Measurements from ENCODE around the gene TFCP2L1.

Gene TFCP2L1

GRCh38 chr2:121213386-121213785 lies 71.6 kb downstream of the TFCP2L1 start:
- DNase-seq: no peak

GRCh38 chr2:121212661-121213325 lies 72.2 kb downstream of the TFCP2L1 start:
- no peak for DNase-seq

- no peak for DNase-seq
These were observed 73.3 kb downstream of the TFCP2L1 start for GRCh38 chr2:121211689-121212151.

- DNase-seq: no peak
These were observed 73.8 kb downstream of the TFCP2L1 start for GRCh38 chr2:121211251-121211650.

DNA sequence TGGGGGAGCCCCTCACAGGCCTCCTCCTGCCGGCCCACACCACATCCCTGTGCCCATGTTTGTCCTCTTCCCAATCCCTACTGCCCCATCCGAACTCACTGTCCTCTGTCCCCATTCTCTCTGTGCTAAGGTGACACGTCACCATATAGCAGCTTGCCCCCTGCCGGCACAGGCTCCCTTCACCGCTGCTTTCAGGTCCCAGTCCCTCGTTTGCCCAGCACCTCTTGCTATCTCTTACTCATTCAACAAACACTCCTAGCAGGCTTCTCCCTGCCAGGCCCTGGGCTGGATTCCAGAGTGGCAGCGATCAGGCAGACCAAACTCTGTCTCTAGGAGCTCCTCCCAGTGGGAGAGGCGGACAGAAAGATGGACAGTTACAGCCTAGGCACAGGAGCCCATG lies 74.3 kb downstream of the TFCP2L1 start:
- no peak for DNase-seq

DNA sequence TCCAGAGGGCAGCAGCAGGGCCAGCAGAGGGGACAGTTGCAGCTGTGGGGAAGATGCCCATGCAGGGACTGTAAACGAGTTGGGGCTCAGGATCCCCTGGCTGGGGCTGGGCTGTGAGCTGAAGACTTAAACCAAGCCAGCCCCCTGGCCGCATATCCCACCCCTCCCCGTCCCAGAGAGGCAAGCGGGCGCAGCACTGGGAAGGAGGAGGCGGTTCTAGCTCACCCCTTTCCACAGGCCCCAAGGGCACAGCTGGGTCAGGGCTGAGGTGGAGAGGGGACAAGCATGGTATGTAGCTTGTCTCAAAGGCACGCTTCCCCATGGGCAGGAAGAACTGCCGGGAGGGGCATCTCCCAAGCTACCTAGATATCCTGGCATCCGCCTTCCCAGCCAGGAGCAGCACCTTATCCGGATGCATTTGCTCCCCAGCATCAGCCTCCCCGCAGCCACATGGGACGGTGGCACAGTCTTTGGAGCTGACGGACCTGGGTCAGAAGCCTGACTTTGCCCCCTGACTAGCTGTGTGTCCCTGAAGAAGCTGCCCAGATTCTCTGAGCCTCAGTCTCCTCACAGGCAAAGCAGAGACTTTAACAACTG lies 75.9 kb downstream of the TFCP2L1 start:
- DNase-seq: no peak

DNA sequence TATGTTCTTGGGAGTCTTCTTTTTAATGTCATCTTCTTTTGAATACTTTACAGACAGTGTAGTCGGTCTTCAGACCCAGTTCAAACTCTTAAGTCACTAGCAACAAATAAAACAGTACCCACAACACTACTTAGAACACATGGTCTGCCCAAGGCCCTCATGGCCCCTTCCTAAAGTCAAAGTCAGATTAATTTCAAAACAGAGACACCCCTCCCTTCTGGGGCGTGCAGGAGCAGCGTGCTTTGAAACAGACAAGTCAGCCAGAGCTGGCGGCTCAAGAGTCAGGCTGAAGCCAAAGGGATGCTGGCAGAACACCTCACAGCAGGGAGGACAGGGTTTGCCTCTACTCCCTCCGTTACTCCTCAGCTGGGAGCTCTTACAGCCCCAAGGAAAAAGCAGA lies 77.5 kb downstream of the TFCP2L1 start:
- no peak for DNase-seq

DNA sequence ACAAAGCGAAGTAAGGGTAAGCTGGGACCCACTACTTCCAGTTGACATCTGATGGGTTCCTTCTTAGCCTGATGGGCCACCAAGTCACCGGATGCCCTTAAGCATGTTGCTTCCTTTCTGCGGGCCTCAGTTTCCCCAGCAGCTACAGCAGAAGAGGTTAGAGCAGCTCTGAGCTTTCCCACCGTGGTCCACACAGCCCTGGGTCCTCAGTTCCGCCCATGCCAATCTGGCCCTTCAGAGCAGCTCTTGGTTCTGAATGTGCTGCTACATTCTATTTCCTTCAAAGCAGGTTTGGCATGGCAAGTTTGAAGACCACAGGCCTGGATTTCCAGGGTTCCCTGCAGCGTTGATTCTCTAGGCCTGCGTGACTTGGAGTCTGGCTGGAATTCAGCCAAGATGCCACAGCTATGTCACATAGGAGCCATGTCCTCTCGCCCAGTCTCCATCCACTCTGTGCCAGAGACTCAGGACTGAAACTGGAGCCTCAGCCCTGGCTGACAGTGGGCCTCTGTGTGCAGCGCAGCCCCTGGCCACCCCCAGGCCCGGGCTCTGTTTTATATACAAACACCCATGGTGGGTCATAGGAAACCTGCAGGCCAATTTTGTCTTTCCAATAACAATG lies 79.6 kb downstream of the TFCP2L1 start:
- no peak for DNase-seq

GRCh38 chr2:121203591-121204249 lies 81.3 kb downstream of the TFCP2L1 start:
- no peak for DNase-seq

GRCh38 chr2:121202541-121203310 lies 82.3 kb downstream of the TFCP2L1 start:
- DNase-seq: no peak

GRCh38 chr2:121201796-121202195 lies 83.2 kb downstream of the TFCP2L1 start:
- no peak for DNase-seq

DNA sequence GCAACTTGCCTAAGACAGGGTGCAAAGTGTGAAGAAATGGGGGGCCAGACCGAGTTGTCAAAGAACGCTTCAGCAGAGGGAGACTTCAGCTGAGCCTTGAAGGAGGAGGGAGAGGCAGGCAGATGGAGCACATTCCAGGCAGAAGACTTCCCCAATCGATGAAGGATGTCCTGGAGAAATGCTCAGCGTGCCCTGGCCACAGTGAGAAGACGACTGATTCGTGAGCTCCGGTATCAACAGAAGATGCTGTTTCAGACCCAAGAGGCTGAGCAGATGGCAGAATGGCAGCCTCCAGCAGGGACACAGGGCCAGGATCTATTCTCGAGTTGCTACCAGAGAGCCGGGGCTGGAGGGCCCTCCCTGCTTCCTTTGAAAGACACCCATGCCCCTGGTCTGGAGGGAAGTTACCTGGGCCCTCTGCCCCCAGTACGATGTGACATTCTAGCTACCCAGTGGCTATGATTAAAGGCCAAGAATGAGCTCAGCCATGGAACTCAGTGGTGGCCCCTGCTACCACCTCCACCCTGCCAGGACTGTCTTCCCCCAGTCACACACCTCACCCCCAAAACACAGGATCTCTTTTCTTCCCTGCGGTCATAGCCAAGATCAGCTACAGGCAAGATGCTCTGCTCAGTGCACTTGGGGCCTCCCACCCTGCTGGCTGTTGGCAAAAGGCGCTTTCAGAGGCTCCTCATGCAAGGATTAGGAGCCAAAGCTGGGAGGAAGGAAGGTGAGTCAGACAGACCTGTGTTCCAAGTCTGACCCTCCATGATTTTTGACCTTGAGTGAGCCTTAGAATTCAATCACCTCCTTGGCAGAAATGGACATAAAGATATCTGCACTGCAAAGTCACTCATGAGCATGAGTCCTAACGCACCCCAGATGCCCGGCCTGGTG lies 84.3 kb downstream of the TFCP2L1 start:
- no peak for DNase-seq

- DNase-seq: no peak
These were observed 85.0 kb downstream of the TFCP2L1 start for GRCh38 chr2:121200011-121200347.

DNA sequence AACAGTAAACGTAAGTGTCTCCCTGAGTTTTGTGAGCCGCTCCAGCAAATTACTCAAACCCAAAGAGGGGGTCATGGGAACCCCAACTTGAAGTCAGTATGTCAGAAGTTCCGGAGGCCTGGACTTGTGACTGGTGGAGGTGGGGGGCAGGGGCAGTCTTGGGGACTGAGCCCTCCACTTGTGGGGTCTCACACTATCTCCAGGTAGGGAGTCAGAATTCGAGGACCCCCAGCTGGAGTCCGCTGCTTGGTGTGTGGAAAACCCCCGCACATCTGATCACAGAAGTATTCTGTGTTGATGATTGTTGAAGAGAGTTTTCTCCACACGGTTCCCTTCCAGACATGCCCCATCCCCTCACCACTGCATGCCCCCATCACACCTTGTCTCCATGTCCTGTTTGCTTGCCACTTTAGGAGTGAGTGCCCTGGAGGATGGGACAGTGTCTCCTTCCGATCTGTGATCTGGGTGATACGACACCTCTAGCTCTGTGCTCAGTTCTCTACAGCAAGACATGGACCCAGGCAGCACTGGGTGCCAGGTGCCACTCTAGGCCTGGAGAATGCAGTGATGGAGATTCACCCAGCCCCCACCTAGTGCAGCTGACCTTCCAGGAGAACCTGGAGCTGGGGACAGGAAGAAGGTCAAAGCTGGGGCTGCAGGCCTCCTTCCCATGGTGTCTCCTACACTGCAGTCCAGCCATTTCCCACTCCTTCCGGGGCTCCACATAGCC lies 85.6 kb downstream of the TFCP2L1 start:
- DNase-seq: no peak

GRCh38 chr2:121197369-121198091 lies 87.5 kb downstream of the TFCP2L1 start:
- no peak for DNase-seq

DNA sequence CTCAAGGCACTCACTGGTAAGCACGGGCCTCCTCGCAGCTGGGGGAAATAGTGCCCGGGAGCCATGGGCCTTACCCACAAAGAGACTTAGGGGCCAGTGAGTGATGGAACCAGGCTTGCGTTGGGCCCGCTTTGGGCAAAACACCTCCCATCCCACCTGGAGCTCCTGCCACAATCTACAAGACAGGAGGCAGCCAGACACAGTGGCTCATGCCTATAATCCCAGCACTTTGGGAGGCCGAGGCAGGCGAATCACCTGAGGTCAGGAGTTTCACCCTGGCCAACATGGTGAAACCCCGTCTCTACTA lies 88.2 kb downstream of the TFCP2L1 start:
- no peak for DNase-seq

GRCh38 chr2:121196132-121196848 lies 88.7 kb downstream of the TFCP2L1 start:
- peak; percentile 41 for DNase-seq

GRCh38 chr2:121195036-121195435 lies 90.0 kb downstream of the TFCP2L1 start:
- DNase-seq: no peak

GRCh38 chr2:121194626-121195025 lies 90.4 kb downstream of the TFCP2L1 start:
- DNase-seq: no peak

- no peak for DNase-seq
These were observed 91.8 kb downstream of the TFCP2L1 start for GRCh38 chr2:121193185-121193584.

All from NCI-H1105 (cell line).